Measurements from ENCODE around the gene HOXD11.

The HOXD11 gene

DNA sequence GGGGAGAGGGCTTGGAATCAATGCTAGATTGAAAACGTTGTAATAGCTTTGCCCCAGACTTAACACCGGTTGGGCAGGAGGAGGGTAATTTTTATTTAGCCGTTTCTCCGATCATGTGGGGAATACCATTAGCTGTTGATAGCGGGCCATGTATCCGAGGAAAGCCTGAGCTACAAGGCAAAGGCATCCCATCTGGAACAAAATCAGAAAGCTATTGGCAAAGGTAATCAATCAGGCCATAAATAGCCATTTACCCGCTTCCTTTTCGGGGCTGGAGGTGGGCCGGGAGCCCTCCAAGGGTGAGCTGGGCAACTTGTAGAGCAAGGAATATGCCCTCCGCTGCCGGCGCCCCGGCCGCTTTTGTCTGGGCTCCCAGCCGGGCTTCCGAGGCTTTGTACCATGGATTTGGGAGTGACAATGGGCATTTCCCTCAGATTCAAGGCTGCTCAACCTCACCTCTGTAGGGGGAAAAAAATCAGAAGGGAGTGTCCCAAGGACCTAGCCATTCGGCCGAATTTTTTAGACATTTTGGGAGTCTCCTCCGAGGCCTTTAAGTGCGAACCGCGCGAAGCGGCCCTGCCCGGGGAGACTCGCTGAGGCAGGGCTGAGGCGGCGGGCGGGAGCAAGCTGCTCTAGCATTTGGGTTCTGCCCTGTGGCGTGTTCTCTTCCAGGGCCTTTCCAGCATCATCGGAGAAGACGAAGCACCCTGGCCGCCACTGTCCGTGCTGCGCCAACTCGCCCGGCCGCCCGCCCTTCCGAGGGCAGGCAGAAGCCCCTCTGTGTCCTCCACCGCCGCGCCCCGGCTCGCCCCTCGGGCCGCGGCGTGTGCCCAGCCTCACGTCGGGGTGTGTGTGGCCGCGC lies 14.3 kb downstream of the HOXD11 start:
- TF ChIP-seq, protein P1, sequence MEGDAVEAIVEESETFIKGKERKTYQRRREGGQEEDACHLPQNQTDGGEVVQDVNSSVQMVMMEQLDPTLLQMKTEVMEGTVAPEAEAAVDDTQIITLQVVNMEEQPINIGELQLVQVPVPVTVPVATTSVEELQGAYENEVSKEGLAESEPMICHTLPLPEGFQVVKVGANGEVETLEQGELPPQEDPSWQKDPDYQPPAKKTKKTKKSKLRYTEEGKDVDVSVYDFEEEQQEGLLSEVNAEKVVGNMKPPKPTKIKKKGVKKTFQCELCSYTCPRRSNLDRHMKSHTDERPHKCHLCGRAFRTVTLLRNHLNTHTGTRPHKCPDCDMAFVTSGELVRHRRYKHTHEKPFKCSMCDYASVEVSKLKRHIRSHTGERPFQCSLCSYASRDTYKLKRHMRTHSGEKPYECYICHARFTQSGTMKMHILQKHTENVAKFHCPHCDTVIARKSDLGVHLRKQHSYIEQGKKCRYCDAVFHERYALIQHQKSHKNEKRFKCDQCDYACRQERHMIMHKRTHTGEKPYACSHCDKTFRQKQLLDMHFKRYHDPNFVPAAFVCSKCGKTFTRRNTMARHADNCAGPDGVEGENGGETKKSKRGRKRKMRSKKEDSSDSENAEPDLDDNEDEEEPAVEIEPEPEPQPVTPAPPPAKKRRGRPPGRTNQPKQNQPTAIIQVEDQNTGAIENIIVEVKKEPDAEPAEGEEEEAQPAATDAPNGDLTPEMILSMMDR (conservative IDR thresholded peaks at IDR 0.05; ENCODE audit: low read depth): no peak
- CTCF ChIA-PET: interaction anchor here (0.7 to 1.9 kb wide), 3 partner anchors 10 to 24 kb away, joined by 3 to 6 read pairs (median 3); no protein-coding TSS in a partner anchor
- POLR2A ChIA-PET (ENCODE audit: low non-redundant PET): no interaction called here

DNA sequence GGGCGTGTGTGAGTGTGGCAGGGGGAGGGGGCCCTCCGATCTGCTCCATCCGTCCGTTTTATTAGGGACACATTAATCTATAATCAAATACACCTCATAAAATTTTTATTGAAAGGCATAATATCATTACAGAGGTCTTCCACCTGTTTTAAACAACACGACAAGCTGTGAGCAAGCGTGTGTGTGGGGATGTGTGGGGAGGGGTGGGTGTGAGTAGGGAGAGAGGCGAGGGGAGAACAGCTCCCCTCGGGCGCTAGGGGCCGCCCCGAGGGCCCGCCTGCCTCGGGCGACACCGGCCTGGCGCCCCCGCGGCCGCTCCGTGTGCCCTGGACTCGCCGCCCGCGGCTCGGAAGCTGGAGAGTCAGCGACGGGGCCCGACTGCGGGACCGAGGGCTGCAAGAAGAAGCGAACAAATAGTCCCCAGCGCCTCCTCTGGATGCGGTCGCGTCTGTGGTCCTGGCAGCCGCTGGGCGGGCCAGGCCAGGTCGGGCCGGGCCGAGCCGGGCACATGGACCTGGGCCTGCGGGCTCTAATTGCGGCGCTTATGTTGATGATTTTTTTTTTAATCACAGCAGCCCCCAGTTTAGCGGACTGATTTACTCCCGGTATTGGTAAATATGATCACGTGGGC lies 15.1 kb downstream of the HOXD11 start:
- no peak overlapping the region for H3K27ac ChIP-seq
- CTCF ChIA-PET: interaction anchor here (1.9 kb wide), 1 partner anchor 11 kb away, joined by 6 read pairs; no protein-coding TSS in a partner anchor
- TF ChIP-seq, protein P1 (conservative IDR thresholded peaks at IDR 0.05; ENCODE audit: low read depth): no peak
- no peak for DNase-seq (ENCODE audit: low spot score)
- POLR2A ChIA-PET (ENCODE audit: low non-redundant PET): no interaction called here

More for the DNA sequence above, 14.3 kb downstream of the HOXD11 start:
- DNase-seq (ENCODE audit: low spot score): no peak
- H3K27ac ChIP-seq: no peak overlapping the region

DNA sequence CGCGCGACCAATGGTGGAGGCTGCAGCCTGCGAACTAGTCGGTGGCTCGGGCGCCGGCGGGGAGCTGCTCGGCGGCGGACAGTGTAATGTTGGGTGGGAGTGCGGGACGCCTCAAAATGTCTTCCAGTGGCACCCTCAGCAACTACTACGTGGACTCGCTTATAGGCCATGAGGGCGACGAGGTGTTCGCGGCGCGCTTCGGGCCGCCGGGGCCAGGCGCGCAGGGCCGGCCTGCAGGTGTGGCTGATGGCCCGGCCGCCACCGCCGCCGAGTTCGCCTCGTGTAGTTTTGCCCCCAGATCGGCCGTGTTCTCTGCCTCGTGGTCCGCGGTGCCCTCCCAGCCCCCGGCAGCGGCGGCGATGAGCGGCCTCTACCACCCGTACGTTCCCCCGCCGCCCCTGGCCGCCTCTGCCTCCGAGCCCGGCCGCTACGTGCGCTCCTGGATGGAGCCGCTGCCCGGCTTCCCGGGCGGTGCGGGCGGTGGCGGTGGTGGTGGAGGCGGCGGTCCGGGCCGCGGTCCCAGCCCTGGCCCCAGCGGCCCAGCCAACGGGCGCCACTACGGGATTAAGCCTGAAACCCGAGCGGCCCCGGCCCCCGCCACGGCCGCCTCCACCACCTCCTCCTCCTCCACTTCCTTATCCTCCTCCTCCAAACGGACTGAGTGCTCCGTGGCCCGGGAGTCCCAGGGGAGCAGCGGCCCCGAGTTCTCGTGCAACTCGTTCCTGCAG lies 15.8 kb downstream of the HOXD11 start, which contains the start of gene HOXD9:
TSS of gene HOXD9 (plus strand) at position 37 of the 728 bp plus-strand sequence. CDS start at position 87, 50 bp downstream.
- CTCF ChIA-PET: interaction anchor here (1.9 kb wide), 1 partner anchor 12 kb away, joined by 6 read pairs; no protein-coding TSS in a partner anchor
- H3K27ac ChIP-seq: no peak within 1 kb of the TSS
- TF ChIP-seq, protein P1 (conservative IDR thresholded peaks at IDR 0.05; ENCODE audit: low read depth): no peak
- POLR2A ChIA-PET (ENCODE audit: low non-redundant PET): no interaction called here
- DNase-seq (ENCODE audit: low spot score): no peak

DNA sequence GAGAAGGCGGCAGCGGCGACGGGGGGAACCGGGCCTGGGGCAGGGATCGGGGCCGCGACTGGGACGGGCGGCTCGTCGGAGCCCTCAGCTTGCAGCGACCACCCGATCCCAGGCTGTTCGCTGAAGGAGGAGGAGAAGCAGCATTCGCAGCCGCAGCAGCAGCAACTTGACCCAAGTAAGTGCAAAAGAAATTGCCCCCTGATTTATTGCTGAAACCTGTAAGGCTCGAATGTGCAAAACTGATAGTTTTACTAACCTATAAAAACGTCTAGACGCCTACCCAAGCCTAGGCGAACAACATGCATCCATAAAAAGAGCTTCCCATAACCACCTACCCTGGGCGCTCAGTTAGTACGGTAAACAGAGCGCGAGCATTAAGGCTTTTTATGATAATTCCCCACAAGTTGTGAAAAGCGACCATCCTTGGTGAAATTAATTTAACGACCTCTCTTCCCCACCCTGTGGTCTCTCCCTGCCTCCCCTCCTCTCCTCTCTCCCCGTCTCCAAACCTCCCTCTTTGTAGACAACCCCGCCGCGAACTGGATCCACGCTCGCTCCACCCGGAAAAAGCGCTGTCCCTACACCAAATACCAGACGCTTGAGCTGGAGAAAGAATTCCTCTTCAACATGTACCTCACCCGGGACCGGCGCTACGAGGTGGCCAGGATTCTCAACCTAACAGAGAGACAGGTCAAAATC lies 16.5 kb downstream of the HOXD11 start:
- POLR2A ChIA-PET (ENCODE audit: low non-redundant PET): no interaction called here
- TF ChIP-seq, protein P1 (conservative IDR thresholded peaks at IDR 0.05; ENCODE audit: low read depth): no peak
- no peak for DNase-seq (ENCODE audit: low spot score)
- CTCF ChIA-PET: no interaction called here
- H3K27ac ChIP-seq: no peak overlapping the region

DNA sequence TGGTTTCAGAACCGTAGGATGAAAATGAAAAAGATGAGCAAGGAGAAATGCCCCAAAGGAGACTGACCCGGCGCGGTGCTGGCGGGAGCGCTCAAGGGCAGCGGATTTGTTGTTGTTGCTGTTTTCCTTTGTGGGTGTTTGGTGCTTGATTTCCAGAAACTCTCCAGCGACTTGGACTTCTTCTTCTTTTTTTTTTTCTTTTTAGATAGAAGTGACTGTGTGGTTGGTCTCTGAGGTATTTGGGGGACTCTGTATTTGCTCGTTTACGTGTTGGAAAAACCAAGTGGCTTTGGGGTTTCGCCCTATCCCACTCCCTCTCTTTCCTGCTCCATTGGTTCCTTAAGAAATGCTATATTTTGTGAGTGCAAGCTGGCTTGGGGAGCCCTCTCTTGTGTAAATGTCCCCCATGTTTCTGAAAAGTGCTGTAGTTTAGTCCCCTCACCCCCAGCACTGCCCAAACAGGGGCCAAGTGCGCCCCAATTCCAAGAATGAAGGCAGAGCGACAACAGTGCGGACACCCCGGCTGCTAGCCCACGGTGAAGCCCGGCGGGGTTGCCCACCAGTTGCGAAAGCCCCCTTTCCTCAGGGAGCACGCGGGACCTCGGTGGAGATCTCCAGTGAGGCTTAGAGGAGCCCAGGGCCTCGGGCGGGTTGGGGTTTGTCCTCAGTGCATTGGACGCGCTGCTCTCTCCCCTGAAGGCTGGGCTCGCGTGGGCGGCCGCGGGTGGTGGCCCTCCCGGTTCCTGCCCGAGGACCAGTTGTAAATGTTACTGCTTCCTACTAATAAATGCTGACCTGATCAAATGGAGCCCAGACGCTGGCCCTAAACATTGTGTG lies 17.2 kb downstream of the HOXD11 start:
- DNase-seq (ENCODE audit: low spot score): no peak
- H3K27ac ChIP-seq: peak overlapping the region; percentile 29
- ChIA-PET POLR2A (ENCODE audit: low non-redundant PET) (no interaction called here), CTCF (no interaction called here)
- TF ChIP-seq, protein P1 (conservative IDR thresholded peaks at IDR 0.05; ENCODE audit: low read depth): no peak

All from RWPE1 (cell line).